HEK293T (cell line): Measurements from ENCODE around the gene PITPNM3.

ENCODE experiments used
- BHLHE40 ChIP-seq: fragments of 450-650 bp; IDR thresholded peaks from 2 replicates; pipeline ENCODE4 v1.6.1; 2016; ENCODE audit warnings: mild to moderate bottlenecking, moderate library complexity, borderline replicate concordance
- FOXK2 ChIP-seq: fragments of 450-650 bp; IDR thresholded peaks from 2 replicates; pipeline ENCODE4 v1.6.1; 2016; ENCODE audit warnings: mild to moderate bottlenecking
- TARDBP ChIP-seq: fragments of 450-650 bp; IDR thresholded peaks from 2 replicates; pipeline ENCODE4 v1.6.1; 2016

DNA sequence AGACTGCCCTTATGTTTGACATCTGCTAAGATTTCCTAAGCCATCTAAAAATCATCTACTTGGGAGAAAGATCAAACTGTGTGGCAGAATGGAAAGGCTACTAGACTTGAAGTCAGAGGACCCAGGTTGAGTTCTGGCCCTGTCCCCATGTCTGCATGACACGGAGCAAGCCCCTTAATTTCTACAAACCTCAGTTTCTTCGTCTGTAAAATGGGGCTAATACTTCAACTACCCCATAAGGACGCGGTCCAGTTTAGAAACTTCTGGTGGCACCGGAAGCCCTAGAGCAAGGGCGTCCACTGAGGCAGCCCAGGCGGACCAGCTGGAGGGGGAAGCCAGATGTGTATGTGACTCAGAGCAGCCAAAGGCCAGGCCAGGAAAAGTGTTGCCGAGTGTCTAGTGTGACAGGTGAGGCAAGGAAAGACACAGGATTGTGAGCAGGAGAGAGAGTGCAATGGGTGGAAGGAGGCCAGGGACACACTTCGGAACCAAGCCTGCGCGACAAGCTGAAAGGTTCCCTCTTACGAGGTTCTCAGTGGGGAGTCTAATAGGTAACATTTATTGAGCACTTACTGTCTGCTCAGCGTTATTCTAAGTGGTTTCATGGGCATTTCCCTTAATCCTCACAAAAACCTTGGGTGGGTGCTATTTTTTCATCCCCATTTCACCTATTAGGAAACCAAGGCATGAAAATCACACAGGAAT, 17.8 kb upstream of the PITPNM3 start:
- TF ChIP-seq BHLHE40: no peak
- no peak for TF ChIP-seq FOXK2
- TF ChIP-seq TARDBP: no peak
